Natural killer cell treated with Interleukin-12 subunit alpha and Interleukin-12 subunit beta and Interleukin-15 and Interleukin-18, amount 100 ng/mL, for 72 hours (primary cell): ENCODE measurements around the gene NBR1. TPM values are rescaled to one million over a fixed set of nuclear protein-coding genes. Genes with fewer than 3 reads are reported as not detected.
"Not testable (repeated sequence)": the region's sequence is repeated elsewhere in the genome, so short reads cannot be mapped to it uniquely, and the experiment has no call there.

Experiments used
- ATAC-seq, 2 donors: fragments of 150-1000 bp; cut with Tn5 transposase in 1 of 2; sonication (Bioruptor Pico), chemical (Tn5 transposase) in 1 of 2; 2 replicates each; pipeline ENCODE4 v1.10.0; 2021
- DNase-seq: peaks from one replicate; pipeline ENCODE4 v3.0.0; 2022; ENCODE audit warnings: low spot score
- H3K27ac Mint-ChIP-seq, 2 donors: 1 replicate in 1 of 2; 2 replicates in 1 of 2; pipeline ENCODE4 v1.8.0; 2022; ENCODE audit warnings: mixed read lengths in 2 of 2, mild to moderate bottlenecking in 1 of 2, moderate library complexity in 1 of 2
- H3K27me3 Mint-ChIP-seq, 2 donors: 1 replicate in 1 of 2; 2 replicates in 1 of 2; pipeline ENCODE4 v1.8.0; 2022; ENCODE audit warnings: mixed read lengths in 2 of 2
- H3K36me3 Mint-ChIP-seq: one replicate; pipeline ENCODE4 v1.8.0; 2022; ENCODE audit warnings: mixed read lengths
- H3K4me1 Mint-ChIP-seq, 2 donors: 1 replicate in 1 of 2; 2 replicates in 1 of 2; pipeline ENCODE4 v1.8.0; 2022; ENCODE audit warnings: low read depth in 2 of 2, mixed read lengths in 2 of 2, mild to moderate bottlenecking in 1 of 2
- H3K4me3 Mint-ChIP-seq: one replicate; pipeline ENCODE4 v1.8.0; 2022; ENCODE audit warnings: mixed read lengths
- H3K9me3 Mint-ChIP-seq: 2 replicates; pipeline ENCODE4 v1.8.0; 2022; ENCODE audit warnings: mixed read lengths
- total RNA-seq, 2 donors: library from RNA; stranded (reverse); gene quantifications; one replicate each; pipeline ENCODE4 v1.2.3, GENCODE V29; 2022

NBR1 gene
- total RNA-seq, 2 donors from 2014 or later = 33.1 to 58.3 TPM

DNA sequence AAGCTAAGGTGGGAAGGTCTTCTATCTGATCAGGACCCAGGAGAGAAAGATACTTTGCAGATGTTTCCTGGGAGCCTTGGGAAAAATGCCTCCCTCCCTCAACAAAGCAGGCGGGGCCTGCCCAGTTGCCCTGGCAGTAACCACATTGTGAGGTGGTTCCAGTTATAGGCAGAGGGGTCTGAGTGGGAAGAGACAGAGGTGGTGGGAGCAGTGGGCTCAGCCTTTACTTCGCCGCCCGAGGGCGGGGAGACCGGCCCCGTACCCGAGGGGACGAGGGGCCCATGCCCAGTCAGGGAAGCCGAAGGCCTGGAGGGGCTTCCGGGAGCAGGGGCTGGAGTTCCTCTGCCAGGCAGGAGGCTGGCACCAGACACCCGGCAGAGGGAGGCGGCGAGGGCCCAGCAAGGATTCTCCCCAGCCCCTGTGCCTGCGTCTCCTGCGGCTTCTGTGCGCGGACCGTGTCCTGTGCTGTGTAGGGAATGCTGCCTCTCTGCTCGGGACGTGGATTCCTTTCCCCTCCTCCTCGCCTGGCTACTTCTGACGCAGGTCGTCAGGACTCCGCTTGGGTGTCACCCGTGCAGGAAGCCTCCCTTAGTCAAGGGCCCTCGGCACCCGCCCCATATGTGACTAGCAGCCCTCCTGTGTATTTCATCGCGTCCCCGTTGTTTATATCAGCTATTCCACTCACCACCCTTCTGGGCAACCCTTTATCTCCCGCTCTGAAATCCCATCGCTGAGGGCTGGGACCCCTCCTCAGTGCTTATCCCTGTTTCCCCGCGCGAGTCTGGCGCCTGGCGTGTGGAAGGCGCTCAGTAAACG is 60.4 kb downstream of the NBR1 start:
- ATAC-seq, H3K4me3 Mint-ChIP-seq, H3K27me3 Mint-ChIP-seq, H3K36me3 Mint-ChIP-seq, H3K4me1 Mint-ChIP-seq, H3K27ac Mint-ChIP-seq, DNase-seq, H3K9me3 Mint-ChIP-seq: not testable (repeated sequence)

DNA sequence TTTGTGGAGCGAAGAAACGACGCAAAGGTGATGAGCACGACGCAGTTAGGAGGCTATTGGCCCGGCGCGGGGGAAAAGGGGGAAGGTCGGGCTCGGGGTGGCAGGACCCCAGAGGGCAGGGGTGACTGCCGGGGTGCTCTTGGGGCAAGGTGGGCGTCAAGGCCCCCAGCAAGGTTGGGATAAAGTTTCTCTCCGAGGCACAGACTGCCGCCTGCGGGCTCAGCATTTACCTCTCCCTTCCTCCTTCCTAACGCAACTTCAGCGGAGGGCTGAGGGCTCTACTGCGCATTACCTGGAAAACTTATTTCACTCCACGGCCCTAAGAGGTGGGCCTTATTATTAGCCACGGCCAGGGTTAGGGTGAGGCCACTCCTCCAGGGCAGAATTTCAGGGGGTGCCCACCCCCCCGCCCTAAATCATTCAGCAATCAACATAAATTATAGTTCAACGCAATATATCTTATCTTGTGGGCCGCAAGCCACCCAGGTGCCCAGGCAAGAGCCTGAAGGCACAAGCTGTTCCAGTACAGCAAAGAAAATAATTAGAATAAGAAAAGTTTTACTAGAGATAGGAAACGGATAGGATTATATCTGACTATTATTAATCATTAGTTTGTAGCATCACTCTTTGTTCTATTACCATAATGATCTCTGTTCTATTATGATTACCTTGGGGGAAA is 61.1 kb downstream of the NBR1 start:
- DNase-seq, H3K9me3 Mint-ChIP-seq, H3K27me3 Mint-ChIP-seq, H3K36me3 Mint-ChIP-seq, H3K27ac Mint-ChIP-seq, H3K4me1 Mint-ChIP-seq, ATAC-seq: not testable (repeated sequence)
- peak overlapping the region; percentile 43 for H3K4me3 Mint-ChIP-seq

DNA sequence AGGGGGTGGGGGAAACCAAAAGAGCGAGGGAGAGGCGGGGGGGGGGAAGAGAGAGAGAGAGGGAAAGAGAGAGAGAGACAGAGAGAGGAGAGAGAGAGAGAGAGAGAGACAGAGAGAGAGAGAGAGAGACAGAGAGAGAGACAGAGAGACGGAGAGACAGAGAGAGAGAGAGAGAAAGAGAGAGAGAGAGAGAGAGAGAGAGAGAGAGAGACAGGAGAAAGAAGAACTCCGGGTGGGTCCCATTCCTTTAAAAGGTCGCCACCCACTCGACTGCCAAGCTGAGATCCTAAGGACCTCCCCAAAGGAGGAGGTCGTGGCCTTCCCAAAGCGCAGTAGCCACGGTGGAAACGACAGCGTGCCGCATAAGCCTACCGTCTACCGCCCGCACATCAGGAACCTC is 62.2 kb downstream of the NBR1 start:
- DNase-seq, ATAC-seq, H3K4me3 Mint-ChIP-seq, H3K27ac Mint-ChIP-seq, H3K27me3 Mint-ChIP-seq, H3K36me3 Mint-ChIP-seq, H3K4me1 Mint-ChIP-seq, H3K9me3 Mint-ChIP-seq: not testable (repeated sequence)

DNA sequence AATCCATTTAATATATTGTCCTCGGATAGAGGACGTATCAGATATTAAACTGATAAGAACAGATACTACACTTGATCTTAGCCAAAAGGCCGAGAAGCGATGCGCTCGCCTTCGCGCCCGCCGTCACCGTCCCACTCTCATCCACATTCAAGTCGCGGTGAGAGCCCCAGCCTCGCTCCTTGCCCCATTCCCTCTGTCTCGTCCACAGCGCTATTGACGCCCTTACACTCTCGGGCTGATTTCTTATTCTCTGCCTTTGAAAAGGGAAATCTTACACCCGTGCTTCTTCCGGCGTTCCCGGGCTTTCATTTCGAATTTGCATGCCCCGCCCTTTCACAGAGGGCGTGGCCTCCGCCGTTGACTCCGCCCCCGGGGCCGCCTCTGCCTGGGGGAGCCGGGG is 62.9 kb downstream of the NBR1 start, which contains the start of gene RNU2-1:
RNU2-1 (minus strand) TSS at position 101 of the 400 bp plus-strand sequence.
- not testable (repeated sequence) for ATAC-seq, H3K36me3 Mint-ChIP-seq, H3K4me1 Mint-ChIP-seq, H3K4me3 Mint-ChIP-seq, H3K9me3 Mint-ChIP-seq, H3K27ac Mint-ChIP-seq, H3K27me3 Mint-ChIP-seq, DNase-seq

DNA sequence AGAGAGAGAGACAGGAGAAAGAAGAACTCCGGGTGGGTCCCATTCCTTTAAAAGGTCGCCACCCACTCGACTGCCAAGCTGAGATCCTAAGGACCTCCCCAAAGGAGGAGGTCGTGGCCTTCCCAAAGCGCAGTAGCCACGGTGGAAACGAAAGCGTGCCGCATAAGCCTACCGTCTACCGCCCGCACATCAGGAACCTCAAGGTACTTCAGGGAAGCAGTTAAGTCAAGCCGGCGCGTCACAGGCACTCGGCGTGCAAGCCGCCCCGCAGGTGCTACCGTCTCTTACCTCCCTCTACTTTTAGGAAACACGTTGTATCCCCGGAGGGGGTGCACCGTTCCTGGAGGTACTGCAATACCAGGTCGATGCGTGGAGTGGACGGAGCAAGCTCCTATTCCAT is 68.6 kb downstream of the NBR1 start:
- not testable (repeated sequence) for H3K36me3 Mint-ChIP-seq, H3K27me3 Mint-ChIP-seq, H3K4me1 Mint-ChIP-seq, H3K9me3 Mint-ChIP-seq, H3K4me3 Mint-ChIP-seq, H3K27ac Mint-ChIP-seq, DNase-seq
- peak; percentile 58 to 59 for ATAC-seq

DNA sequence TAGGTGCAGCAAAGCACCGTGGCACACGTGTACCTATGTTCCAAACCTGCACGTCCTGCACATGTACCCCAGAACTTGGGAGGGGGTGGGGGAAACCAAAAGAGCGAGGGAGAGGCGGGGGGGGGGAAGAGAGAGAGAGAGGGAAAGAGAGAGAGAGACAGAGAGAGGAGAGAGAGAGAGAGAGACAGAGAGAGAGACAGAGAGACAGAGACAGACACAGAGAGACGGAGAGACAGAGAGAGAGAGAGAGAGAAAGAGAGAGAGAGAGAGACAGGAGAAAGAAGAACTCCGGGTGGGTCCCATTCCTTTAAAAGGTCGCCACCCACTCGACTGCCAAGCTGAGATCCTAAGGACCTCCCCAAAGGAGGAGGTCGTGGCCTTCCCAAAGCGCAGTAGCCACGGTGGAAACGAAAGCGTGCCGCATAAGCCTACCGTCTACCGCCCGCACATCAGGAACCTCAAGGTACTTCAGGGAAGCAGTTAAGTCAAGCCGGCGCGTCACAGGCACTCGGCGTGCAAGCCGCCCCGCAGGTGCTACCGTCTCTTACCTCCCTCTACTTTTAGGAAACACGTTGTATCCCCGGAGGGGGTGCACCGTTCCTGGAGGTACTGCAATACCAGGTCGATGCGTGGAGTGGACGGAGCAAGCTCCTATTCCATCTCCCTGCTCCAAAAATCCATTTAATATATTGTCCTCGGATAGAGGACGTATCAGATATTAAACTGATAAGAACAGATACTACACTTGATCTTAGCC is 69.8 kb downstream of the NBR1 start:
- H3K4me1 Mint-ChIP-seq, H3K27ac Mint-ChIP-seq, H3K36me3 Mint-ChIP-seq, DNase-seq, H3K9me3 Mint-ChIP-seq, H3K27me3 Mint-ChIP-seq, H3K4me3 Mint-ChIP-seq: not testable (repeated sequence)
- peak; percentile 58 to 61 for ATAC-seq

DNA sequence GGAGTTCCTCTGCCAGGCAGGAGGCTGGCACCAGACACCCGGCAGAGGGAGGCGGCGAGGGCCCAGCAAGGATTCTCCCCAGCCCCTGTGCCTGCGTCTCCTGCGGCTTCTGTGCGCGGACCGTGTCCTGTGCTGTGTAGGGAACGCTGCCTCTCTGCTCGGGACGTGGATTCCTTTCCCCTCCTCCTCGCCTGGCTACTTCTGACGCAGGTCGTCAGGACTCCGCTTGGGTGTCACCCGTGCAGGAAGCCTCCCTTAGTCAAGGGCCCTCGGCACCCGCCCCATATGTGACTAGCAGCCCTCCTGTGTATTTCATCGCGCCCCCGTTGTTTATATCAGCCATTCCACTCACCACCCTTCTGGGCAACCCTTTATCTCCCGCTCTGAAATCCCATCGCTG is 75.4 kb downstream of the NBR1 start:
- not testable (repeated sequence) for H3K36me3 Mint-ChIP-seq, H3K27ac Mint-ChIP-seq, H3K4me1 Mint-ChIP-seq, H3K9me3 Mint-ChIP-seq, ATAC-seq, H3K27me3 Mint-ChIP-seq, H3K4me3 Mint-ChIP-seq
- peak; percentile 68 for DNase-seq

Other genes starting within 250 kb of the NBR1 start
- gene AARSD1, start 206.8 kb upstream of the NBR1 start, total RNA-seq = 100 to 1,000 TPM in 1 of 2 donors, 10 to 100 TPM in 1; 62.4 to 102 TPM
- 1 to 10 TPM in 1 of 2 donors, under 1 TPM in 1; 0.55 to 1.3 TPM for gene PTGES3L, start 191.1 kb upstream of the NBR1 start, total RNA-seq
- gene RUNDC1, start 190.6 kb upstream of the NBR1 start, total RNA-seq = 10 to 100 TPM; 17.9 to 19.0 TPM
- gene RPL27, start 172.8 kb upstream of the NBR1 start, total RNA-seq = 100 to 1,000 TPM; 619 to 763 TPM
- 10 to 100 TPM; 65.0 to 82.7 TPM for gene IFI35, start 164.4 kb upstream of the NBR1 start, total RNA-seq
- gene VAT1, start 148.8 kb upstream of the NBR1 start, total RNA-seq = 10 to 100 TPM in 1 of 2 donors, 1 to 10 TPM in 1; 9.0 to 19.0 TPM
- not detected for gene RND2, start 146.0 kb upstream of the NBR1 start, total RNA-seq
- 100 to 1,000 TPM in 1 of 2 donors, 10 to 100 TPM in 1; 41.6 to 111 TPM for gene BRCA1, start 45.9 kb upstream of the NBR1 start, total RNA-seq
- gene TMEM106A, start 40.7 kb downstream of the NBR1 start, total RNA-seq = 10 to 100 TPM; 18.2 to 31.5 TPM
- gene CCDC200, start 57.4 kb downstream of the NBR1 start, total RNA-seq = not detected
- gene RNU2-1, start 62.8 kb downstream of the NBR1 start, total RNA-seq = 1,000 to 10,000 TPM; 3,257 to 3,900 TPM
- 1 to 10 TPM; 1.5 to 1.7 TPM for gene ARL4D, start 227.8 kb downstream of the NBR1 start, total RNA-seq